Body of pancreas (tissue), 4 donors: ENCODE data around the gene NLRC3.

Experiments used
- POLR2A ChIP-seq, 3 donors: fragments of 450-650 bp; IDR thresholded peaks; one replicate each; pipeline ENCODE4 v1.6.1; 2016; ENCODE audit warnings: antibody characterized with exemption in 3 of 3, mild to moderate bottlenecking in 2 of 3
- TF ChIP-seq, protein P1 (sequence below), 7 experiments: fragments of 450-650 bp in 4 of 7; fragments of 200-600 bp in 3 of 7; sonication (generic) in 3 of 7; IDR thresholded peaks; one replicate each; pipeline ENCODE4 v1.5.1; 2016 to 2019; ENCODE audit warnings: antibody characterized with exemption in 7 of 7

DNA sequence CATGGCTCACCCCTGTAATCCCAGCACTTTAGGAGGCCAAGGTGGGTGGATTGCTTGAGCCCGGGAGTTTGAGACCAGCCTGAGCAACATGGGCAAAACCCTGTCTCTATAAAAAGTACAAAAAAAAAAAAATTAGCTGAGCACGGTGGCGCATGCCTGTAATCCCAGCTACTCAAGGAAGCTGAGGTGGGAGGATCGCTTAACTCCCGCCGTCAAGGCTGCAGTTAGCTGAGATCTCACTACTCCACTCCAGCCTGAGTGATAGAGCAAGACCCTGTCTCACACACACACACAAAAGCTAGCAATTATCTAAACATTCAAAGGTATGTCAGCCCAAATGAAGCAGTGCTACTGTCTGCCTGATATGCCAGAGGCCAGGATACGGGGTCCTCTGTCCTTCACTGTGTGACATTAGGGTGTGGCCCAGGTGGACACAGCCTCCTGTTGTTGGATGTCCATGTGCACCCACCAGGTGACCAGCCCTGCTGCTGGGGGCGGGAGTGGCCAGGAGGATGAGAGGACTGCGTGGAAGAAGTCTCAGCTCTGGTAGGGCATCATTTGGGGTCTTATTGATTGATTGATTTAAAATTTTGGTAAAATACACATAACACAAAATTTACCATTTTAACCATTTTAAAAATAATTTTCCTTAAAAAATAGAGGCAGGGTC, 3.9 kb downstream of the NLRC3 start:
- TF ChIP-seq, protein P1, sequence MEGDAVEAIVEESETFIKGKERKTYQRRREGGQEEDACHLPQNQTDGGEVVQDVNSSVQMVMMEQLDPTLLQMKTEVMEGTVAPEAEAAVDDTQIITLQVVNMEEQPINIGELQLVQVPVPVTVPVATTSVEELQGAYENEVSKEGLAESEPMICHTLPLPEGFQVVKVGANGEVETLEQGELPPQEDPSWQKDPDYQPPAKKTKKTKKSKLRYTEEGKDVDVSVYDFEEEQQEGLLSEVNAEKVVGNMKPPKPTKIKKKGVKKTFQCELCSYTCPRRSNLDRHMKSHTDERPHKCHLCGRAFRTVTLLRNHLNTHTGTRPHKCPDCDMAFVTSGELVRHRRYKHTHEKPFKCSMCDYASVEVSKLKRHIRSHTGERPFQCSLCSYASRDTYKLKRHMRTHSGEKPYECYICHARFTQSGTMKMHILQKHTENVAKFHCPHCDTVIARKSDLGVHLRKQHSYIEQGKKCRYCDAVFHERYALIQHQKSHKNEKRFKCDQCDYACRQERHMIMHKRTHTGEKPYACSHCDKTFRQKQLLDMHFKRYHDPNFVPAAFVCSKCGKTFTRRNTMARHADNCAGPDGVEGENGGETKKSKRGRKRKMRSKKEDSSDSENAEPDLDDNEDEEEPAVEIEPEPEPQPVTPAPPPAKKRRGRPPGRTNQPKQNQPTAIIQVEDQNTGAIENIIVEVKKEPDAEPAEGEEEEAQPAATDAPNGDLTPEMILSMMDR (IDR thresholded peaks at IDR 0.05), result no peak
- no peak for TF ChIP-seq POLR2A (IDR thresholded peaks at IDR 0.05)
